RCC 7860 (cell line): ENCODE data around the gene DPH7.
"Not testable (repeated sequence)": the region's sequence is repeated elsewhere in the genome, so short reads cannot be mapped to it uniquely, and the experiment has no call there.

Experiments
- DNase-seq: peaks from one replicate; pipeline ENCODE4 v3.0.0-alpha.2; 2015; ENCODE audit warnings: low spot score
- FAIRE-seq: peaks from 2 replicates; lab custom pipeline; 2012; peaks lifted over from hg19 to GRCh38; lab: Jason Lieb, UNC

The DPH7 gene

GRCh38 chr9:137581361-137582285, 2.9 kb upstream of the DPH7 start:
- DNase-seq (no peak), FAIRE-seq (no peak)

GRCh38 chr9:137580954-137581322, 2.2 kb upstream of the DPH7 start:
- no peak for FAIRE-seq
- DNase-seq: no peak

GRCh38 chr9:137580209-137580953, 1.7 kb upstream of the DPH7 start:
- DNase-seq: no peak
- no peak for FAIRE-seq

- DNase-seq (no peak), FAIRE-seq (no peak)
These were observed 507 bp upstream of the DPH7 start for GRCh38 chr9:137579259-137579604.

GRCh38 chr9:137575716-137576411, 2.9 kb downstream of the DPH7 start:
- no peak for DNase-seq
- no peak for FAIRE-seq

- DNase-seq: no peak
- FAIRE-seq: no peak
These were observed 3.4 kb downstream of the DPH7 start for GRCh38 chr9:137575364-137575715.

GRCh38 chr9:137574192-137574591, 4.5 kb downstream of the DPH7 start:
- no peak for FAIRE-seq
- DNase-seq: no peak

- DNase-seq (no peak), FAIRE-seq (no peak)
These were observed 8.2 kb downstream of the DPH7 start for GRCh38 chr9:137570566-137570965.

GRCh38 chr9:137569609-137570203, 9.0 kb downstream of the DPH7 start:
- DNase-seq: no peak
- no peak for FAIRE-seq

- FAIRE-seq, DNase-seq: not testable (repeated sequence)
These were observed 10.3 kb downstream of the DPH7 start for GRCh38 chr9:137568445-137568844.

GRCh38 chr9:137564817-137565411, 13.8 kb downstream of the DPH7 start:
- FAIRE-seq (no peak), DNase-seq (no peak)

GRCh38 chr9:137564134-137564533, 14.6 kb downstream of the DPH7 start:
- FAIRE-seq (no peak), DNase-seq (no peak)

GRCh38 chr9:137558127-137558526, 20.6 kb downstream of the DPH7 start:
- FAIRE-seq (no peak), DNase-seq (no peak)

GRCh38 chr9:137556069-137556838, 22.5 kb downstream of the DPH7 start:
- DNase-seq (no peak), FAIRE-seq (no peak)

- no peak for DNase-seq
- no peak for FAIRE-seq
These were observed 23.5 kb downstream of the DPH7 start for GRCh38 chr9:137555179-137555578.

- DNase-seq (no peak), FAIRE-seq (no peak)
These were observed 24.4 kb downstream of the DPH7 start for GRCh38 chr9:137554349-137554748.

GRCh38 chr9:137553654-137554053, 25.1 kb downstream of the DPH7 start:
- not testable (repeated sequence) for FAIRE-seq, DNase-seq

- FAIRE-seq: no peak
These were observed 26.5 kb downstream of the DPH7 start for GRCh38 chr9:137552022-137552768.

GRCh38 chr9:137551264-137552021, 27.3 kb downstream of the DPH7 start, which contains the start of gene MRPL41:
MRPL41 (plus strand) TSS chr9:137551879; CDS start chr9:137552082, 203 bp downstream.
- DNase-seq (peak; percentile 69), FAIRE-seq (no peak)

More at GRCh38 chr9:137552022-137552768, 26.5 kb downstream of the DPH7 start:
- peak; percentile 5 for DNase-seq
